ENCODE results near the gene FSIP1.

DNA sequence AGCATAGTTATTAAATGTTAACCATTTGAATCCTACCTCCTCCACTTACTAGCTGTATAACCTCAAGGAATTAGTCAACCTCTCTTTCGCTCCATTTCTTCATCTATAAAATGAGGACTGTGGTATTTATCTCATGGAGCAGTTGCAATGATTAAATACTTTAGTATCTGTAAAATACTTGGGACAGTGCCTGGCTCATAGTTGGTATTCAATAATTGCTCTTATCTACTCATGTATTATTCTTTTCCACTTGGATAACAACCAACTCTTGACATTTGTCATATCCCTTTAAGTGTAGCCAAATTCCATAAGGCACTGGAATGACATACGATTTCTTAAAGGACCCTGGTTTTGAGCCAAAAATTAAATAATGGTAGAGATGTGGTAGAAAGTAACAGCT is 72.0 kb downstream of the FSIP1 start:
- TF ChIP-seq CREB1 (CRISPR knock-in tag; IDR thresholded peaks at IDR 0.05): no peak
- no peak for TF ChIP-seq FOXP1 (CRISPR knock-in tag; IDR thresholded peaks at IDR 0.05; ENCODE audit: borderline replicate concordance)
- TF ChIP-seq, protein P1, sequence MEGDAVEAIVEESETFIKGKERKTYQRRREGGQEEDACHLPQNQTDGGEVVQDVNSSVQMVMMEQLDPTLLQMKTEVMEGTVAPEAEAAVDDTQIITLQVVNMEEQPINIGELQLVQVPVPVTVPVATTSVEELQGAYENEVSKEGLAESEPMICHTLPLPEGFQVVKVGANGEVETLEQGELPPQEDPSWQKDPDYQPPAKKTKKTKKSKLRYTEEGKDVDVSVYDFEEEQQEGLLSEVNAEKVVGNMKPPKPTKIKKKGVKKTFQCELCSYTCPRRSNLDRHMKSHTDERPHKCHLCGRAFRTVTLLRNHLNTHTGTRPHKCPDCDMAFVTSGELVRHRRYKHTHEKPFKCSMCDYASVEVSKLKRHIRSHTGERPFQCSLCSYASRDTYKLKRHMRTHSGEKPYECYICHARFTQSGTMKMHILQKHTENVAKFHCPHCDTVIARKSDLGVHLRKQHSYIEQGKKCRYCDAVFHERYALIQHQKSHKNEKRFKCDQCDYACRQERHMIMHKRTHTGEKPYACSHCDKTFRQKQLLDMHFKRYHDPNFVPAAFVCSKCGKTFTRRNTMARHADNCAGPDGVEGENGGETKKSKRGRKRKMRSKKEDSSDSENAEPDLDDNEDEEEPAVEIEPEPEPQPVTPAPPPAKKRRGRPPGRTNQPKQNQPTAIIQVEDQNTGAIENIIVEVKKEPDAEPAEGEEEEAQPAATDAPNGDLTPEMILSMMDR (IDR thresholded peaks at IDR 0.05): no peak
- TF ChIP-seq CBFB (CRISPR knock-in tag; IDR thresholded peaks at IDR 0.05; ENCODE audit: low read depth): no peak
- TF ChIP-seq, protein P2, sequence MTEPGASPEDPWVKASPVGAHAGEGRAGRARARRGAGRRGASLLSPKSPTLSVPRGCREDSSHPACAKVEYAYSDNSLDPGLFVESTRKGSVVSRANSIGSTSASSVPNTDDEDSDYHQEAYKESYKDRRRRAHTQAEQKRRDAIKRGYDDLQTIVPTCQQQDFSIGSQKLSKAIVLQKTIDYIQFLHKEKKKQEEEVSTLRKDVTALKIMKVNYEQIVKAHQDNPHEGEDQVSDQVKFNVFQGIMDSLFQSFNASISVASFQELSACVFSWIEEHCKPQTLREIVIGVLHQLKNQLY (CRISPR knock-in tag; IDR thresholded peaks at IDR 0.05): no peak
- no peak for TF ChIP-seq GRHL2 (CRISPR knock-in tag; IDR thresholded peaks at IDR 0.05; ENCODE audit: insufficient replicate concordance, severe bottlenecking)
- no peak for TF ChIP-seq USF2 (CRISPR knock-in tag; IDR thresholded peaks at IDR 0.05)
- TF ChIP-seq ESRRA (CRISPR knock-in tag; IDR thresholded peaks at IDR 0.05; ENCODE audit: borderline replicate concordance): no peak
- no peak for TF ChIP-seq IRF2 (CRISPR knock-in tag; IDR thresholded peaks at IDR 0.05; ENCODE audit: borderline replicate concordance, low read depth)
- no peak for TF ChIP-seq SMAD3 (CRISPR knock-in tag; IDR thresholded peaks at IDR 0.05; ENCODE audit: borderline replicate concordance)
- TF ChIP-seq, protein P3, sequence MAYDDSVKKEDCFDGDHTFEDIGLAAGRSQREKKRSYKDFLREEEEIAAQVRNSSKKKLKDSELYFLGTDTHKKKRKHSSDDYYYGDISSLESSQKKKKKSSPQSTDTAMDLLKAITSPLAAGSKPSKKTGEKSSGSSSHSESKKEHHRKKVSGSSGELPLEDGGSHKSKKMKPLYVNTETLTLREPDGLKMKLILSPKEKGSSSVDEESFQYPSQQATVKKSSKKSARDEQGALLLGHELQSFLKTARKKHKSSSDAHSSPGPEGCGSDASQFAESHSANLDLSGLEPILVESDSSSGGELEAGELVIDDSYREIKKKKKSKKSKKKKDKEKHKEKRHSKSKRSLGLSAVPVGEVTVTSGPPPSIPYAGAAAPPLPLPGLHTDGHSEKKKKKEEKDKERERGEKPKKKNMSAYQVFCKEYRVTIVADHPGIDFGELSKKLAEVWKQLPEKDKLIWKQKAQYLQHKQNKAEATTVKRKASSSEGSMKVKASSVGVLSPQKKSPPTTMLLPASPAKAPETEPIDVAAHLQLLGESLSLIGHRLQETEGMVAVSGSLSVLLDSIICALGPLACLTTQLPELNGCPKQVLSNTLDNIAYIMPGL (CRISPR knock-in tag; IDR thresholded peaks at IDR 0.05): no peak
